KMS-11 (cell line): ENCODE measurements around the gene INSC.

Experiments
- H2AFZ ChIP-seq: fragments of 200-600 bp; sonication (generic); 2 replicates; pipeline ENCODE4 v1.6.1; 2016; ENCODE audit warnings: antibody characterized with exemption, mixed run types, low read depth
- H3K27ac ChIP-seq: fragments of 200-600 bp; sonication (generic); 2 replicates; pipeline ENCODE4 v1.6.1; 2016; ENCODE audit warnings: mild to moderate bottlenecking, mixed run types
- H3K27me3 ChIP-seq: fragments of 200-600 bp; sonication (generic); 2 replicates; pipeline ENCODE4 v1.6.1; 2017; ENCODE audit warnings: mild to moderate bottlenecking, low read depth, mixed run types, moderate library complexity; ENCODE audit not compliant: insufficient read depth
- H3K36me3 ChIP-seq: fragments of 200-600 bp; sonication (generic); 2 replicates; pipeline ENCODE4 v1.6.1; 2017; ENCODE audit warnings: mild to moderate bottlenecking, mixed run types; ENCODE audit not compliant: insufficient read depth
- H3K4me1 ChIP-seq: fragments of 200-600 bp; sonication (generic); 2 replicates; pipeline ENCODE4 v1.6.1; 2016; ENCODE audit warnings: mild to moderate bottlenecking, low read depth, mixed run types; ENCODE audit not compliant: poor library complexity, severe bottlenecking
- H3K4me2 ChIP-seq: fragments of 200-600 bp; sonication (generic); 2 replicates; pipeline ENCODE4 v1.7.0; 2016; ENCODE audit warnings: mild to moderate bottlenecking, mixed run types
- H3K4me3 ChIP-seq: fragments of 200-600 bp; sonication (generic); IDR thresholded peaks from 2 replicates; pipeline ENCODE4 v1.6.1; 2017; ENCODE audit warnings: low read depth, low read length, mixed read lengths; ENCODE audit not compliant: insufficient read depth
- H3K79me2 ChIP-seq: fragments of 200-600 bp; sonication (generic); 2 replicates; pipeline ENCODE4 v1.6.1; 2016; ENCODE audit warnings: low read depth, mixed run types; ENCODE audit not compliant: insufficient read depth
- H3K9ac ChIP-seq: fragments of 200-600 bp; sonication (generic); 2 replicates; pipeline ENCODE4 v1.6.1; 2016; ENCODE audit warnings: mild to moderate bottlenecking, mixed run types
- H4K20me1 ChIP-seq: fragments of 200-600 bp; sonication (generic); 2 replicates; pipeline ENCODE4 v1.6.1; 2016; ENCODE audit warnings: mild to moderate bottlenecking, mixed run types; ENCODE audit not compliant: insufficient read depth
- TF ChIP-seq, protein P1 (sequence below): fragments of 200-600 bp; sonication (generic); conservative IDR thresholded peaks from 2 replicates; pipeline ENCODE4 v1.6.1; 2017; ENCODE audit warnings: low read depth, mild to moderate bottlenecking, antibody characterized with exemption, low read length, moderate library complexity, mixed read lengths

The INSC gene

DNA sequence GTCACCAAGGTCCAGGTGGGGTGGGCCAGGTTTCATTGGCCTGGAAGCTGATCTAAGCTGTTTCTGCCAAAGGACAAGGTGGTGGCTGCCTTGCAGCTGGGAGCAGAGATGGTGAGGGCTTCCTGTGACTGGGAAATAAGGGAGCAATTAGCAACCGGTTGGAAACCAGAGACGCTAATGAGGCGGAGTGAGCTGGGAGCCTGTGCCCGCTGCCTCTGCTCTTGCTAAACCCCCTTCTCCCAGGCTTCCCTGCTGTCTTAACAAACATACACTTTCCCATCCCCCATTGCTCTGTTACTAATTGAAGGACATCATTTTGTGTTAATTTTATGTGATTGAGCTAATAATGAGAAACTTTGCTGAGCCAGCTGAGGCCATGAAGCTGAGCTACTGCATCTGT is 121.8 kb downstream of the INSC start:
- no peak overlapping the region for H3K4me3 ChIP-seq
- H2AFZ ChIP-seq: no peak overlapping the region
- H4K20me1 ChIP-seq: no peaks in the 10 kb centered on the region
- no peaks in the 10 kb centered on the region for H3K27me3 ChIP-seq
- H3K27ac ChIP-seq: no peak overlapping the region
- TF ChIP-seq, protein P1, sequence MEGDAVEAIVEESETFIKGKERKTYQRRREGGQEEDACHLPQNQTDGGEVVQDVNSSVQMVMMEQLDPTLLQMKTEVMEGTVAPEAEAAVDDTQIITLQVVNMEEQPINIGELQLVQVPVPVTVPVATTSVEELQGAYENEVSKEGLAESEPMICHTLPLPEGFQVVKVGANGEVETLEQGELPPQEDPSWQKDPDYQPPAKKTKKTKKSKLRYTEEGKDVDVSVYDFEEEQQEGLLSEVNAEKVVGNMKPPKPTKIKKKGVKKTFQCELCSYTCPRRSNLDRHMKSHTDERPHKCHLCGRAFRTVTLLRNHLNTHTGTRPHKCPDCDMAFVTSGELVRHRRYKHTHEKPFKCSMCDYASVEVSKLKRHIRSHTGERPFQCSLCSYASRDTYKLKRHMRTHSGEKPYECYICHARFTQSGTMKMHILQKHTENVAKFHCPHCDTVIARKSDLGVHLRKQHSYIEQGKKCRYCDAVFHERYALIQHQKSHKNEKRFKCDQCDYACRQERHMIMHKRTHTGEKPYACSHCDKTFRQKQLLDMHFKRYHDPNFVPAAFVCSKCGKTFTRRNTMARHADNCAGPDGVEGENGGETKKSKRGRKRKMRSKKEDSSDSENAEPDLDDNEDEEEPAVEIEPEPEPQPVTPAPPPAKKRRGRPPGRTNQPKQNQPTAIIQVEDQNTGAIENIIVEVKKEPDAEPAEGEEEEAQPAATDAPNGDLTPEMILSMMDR: no peak
- H3K4me2 ChIP-seq: no peak overlapping the region
- peaks cover 12% of the 10 kb centered on the region for H3K4me1 ChIP-seq
- no peaks in the 10 kb centered on the region for H3K79me2 ChIP-seq
- no peak overlapping the region for H3K9ac ChIP-seq
- H3K36me3 ChIP-seq: no peaks in the 10 kb centered on the region

DNA sequence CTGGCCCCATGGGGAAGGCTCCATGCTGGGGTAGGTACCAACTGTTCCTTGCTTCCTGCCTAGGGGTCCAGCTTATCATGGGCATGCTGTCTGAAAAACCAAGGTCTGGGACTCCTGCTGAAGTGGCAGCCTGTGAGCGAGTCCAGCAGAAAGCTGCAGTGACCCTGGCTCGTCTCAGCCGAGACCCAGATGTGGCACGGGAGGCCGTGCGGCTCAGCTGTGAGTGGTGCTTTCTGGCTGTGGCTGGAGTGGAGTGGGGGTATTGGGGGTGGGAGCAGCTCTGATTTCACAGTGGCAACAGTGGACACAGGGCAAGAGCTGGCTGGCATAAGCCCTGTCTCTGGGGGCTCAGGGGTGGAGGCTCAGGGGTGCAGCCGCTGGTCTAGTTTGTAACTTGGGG is 124.1 kb downstream of the INSC start:
- Histone ChIP-seq H3K36me3 (no peaks in the 10 kb centered on the region), H3K79me2 (no peaks in the 10 kb centered on the region), H2AFZ (no peak overlapping the region), H4K20me1 (no peaks in the 10 kb centered on the region), H3K4me1 (peaks cover 12% of the 10 kb centered on the region), H3K4me3 (no peak overlapping the region), H3K9ac (no peak overlapping the region), H3K4me2 (no peak overlapping the region), H3K27ac (no peak overlapping the region), H3K27me3 (no peaks in the 10 kb centered on the region)
- TF ChIP-seq, protein P1: no peak

DNA sequence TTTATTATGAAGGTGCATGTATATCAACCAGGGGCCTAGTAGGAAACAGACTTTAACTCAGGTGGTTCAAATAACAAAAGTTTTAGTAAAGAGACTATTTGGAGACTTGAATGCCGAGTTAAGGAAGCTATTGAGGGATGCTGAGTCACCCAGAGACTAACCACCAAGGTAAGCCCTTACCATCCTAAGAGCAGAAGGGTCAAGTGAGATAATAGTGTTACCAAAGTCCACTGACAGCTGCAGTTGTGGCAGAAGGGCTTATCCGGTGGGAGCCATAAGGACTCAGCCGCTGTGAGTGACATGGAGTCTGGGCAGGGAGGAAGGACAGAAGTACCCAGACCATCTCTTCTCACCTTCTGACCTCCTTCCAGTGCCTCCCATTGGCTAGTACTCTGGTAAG is 134.0 kb downstream of the INSC start:
- Histone ChIP-seq H2AFZ (no peak overlapping the region), H3K4me3 (no peak overlapping the region), H4K20me1 (no peaks in the 10 kb centered on the region), H3K4me2 (no peak overlapping the region), H3K36me3 (no peaks in the 10 kb centered on the region), H3K79me2 (no peaks in the 10 kb centered on the region), H3K27ac (no peak overlapping the region), H3K4me1 (no peaks in the 10 kb centered on the region), H3K27me3 (no peaks in the 10 kb centered on the region), H3K9ac (no peak overlapping the region)
- TF ChIP-seq, protein P1: no peak

DNA sequence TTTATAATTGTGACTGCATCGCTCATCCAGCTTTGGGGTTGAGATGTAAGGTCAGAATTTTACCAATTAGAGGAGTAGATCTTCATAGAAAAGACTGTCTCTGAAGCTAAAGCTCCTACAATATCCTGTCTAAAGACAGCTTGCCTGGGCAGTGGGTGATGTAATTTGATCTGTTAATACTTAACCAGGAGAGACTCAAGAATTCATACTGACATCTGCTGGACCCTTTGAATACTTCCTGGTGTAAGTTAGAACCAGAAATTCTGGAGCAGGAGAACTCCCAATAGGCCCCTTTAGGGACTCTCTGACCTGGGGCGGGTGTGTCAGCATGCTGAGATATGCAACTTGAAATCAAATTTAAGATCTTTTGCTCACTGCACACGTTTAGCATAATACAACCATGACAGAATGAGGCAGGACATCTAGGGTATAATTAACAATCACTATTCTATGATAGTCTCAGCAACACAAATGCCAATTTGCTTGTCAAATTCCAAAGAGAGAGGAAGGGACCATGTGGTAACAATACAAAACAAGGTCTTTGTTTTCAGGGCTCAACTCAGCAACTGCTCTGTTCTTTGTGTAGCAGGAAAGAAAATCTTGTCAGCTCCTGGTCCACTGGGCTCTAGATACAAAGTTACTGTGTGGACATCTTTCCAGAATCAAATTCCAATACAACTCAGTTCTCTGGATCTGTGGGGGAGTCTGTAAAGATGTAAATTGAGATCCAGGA is 143.9 kb downstream of the INSC start:
- H3K4me3 ChIP-seq: no peak overlapping the region
- no peak overlapping the region for H2AFZ ChIP-seq
- no peaks in the 10 kb centered on the region for H3K79me2 ChIP-seq
- H3K27me3 ChIP-seq: no peaks in the 10 kb centered on the region
- TF ChIP-seq, protein P1: no peak
- H4K20me1 ChIP-seq: no peaks in the 10 kb centered on the region
- H3K27ac ChIP-seq: no peak overlapping the region
- no peak overlapping the region for H3K9ac ChIP-seq
- no peaks in the 10 kb centered on the region for H3K36me3 ChIP-seq
- H3K4me1 ChIP-seq: no peaks in the 10 kb centered on the region
- no peak overlapping the region for H3K4me2 ChIP-seq
